ENCODE data around the gene RUFY3. TPM values are rescaled to one million over a fixed set of nuclear protein-coding genes. Genes with fewer than 3 reads are reported as not detected.
A peak's percentile ranks its signal among the peaks of the same experiment; 100 is the strongest.

The RUFY3 gene
- total and polyA plus RNA-seq, 4 experiments from 2014 or later: 3.3 to 36.2 (median 22.7) TPM

- Histone ChIP-seq H3K27me3 (ENCODE audit: insufficient read depth, low read length) (no peaks in the 10 kb centered on the region), H3K4me1 (ENCODE audit: insufficient read depth, low read length) (peaks cover 25% of the 10 kb centered on the region), H3K27ac (ENCODE audit: low read depth, low read length) (no peak overlapping the region), H3K36me3 (ENCODE audit: insufficient read depth, low read length) (no peaks in the 10 kb centered on the region), H3K9me3 (ENCODE audit: control insufficient read depth in 1 of 2, low read length in 2 of 2) (no peaks in the 10 kb centered on the region), H3K4me3 (ENCODE audit: low read length in 2 of 2) (no peak overlapping the region)
- peaks cover 10 to 31% (median 19%) of the 10 kb centered on the region in 4 donors for H3K4me1 Mint-ChIP-seq
- peaks cover 0 to 11% of the 10 kb centered on the region in 2 donors for H3K36me3 Mint-ChIP-seq
- intact Hi-C loops (cut with micrococcal nuclease): no loop called here
- no peaks in the 10 kb centered on the region for H3K9me3 Mint-ChIP-seq
- CTCF ChIA-PET (ENCODE audit: partially characterized antibody): interaction anchor here (1.0 kb wide), 1 partner anchor 61 kb away, joined by 4 read pairs; the partner anchor contains the start of gene MOB1B
- no peaks in the 10 kb centered on the region for H3K27me3 Mint-ChIP-seq
- no peak overlapping the region for H3K4me3 Mint-ChIP-seq
- DNase-seq: no peak
- POLR2A ChIA-PET (ENCODE audit: partially characterized antibody): interaction anchor here (4.1 kb wide), 1 partner anchor 106 kb away, joined by 65 read pairs; no protein-coding TSS in a partner anchor
- peak overlapping the region in 4 of 7 donors; percentile 4 to 95 (median 63) for H3K27ac Mint-ChIP-seq
Measured at GRCh38 chr4:70841211-70841610, 119.4 kb downstream of the RUFY3 start.

- Histone ChIP-seq H3K27me3 (ENCODE audit: insufficient read depth, low read length) (no peaks in the 10 kb centered on the region), H3K9me3 (ENCODE audit: control insufficient read depth in 1 of 2, low read length in 2 of 2) (no peaks in the 10 kb centered on the region), H3K4me1 (ENCODE audit: insufficient read depth, low read length) (peaks cover 17% of the 10 kb centered on the region), H3K27ac (ENCODE audit: low read depth, low read length) (no peak overlapping the region), H3K4me3 (ENCODE audit: low read length in 2 of 2) (no peak overlapping the region), H3K36me3 (ENCODE audit: insufficient read depth, low read length) (no peaks in the 10 kb centered on the region)
- peaks cover 5 to 24% (median 12%) of the 10 kb centered on the region in 4 donors for H3K4me1 Mint-ChIP-seq
- DNase-seq: no peak
- peaks cover 0 to 8% of the 10 kb centered on the region in 2 donors for H3K36me3 Mint-ChIP-seq
- no peak overlapping the region for H3K4me3 Mint-ChIP-seq
- CTCF ChIA-PET (ENCODE audit: partially characterized antibody): interaction anchor here (1.0 kb wide), 1 partner anchor 60 kb away, joined by 4 read pairs; the partner anchor contains the start of gene MOB1B
- intact Hi-C loops (cut with micrococcal nuclease): no loop called here
- POLR2A ChIA-PET (ENCODE audit: partially characterized antibody): interaction anchor here (4.1 kb wide), 1 partner anchor 106 kb away, joined by 65 read pairs; no protein-coding TSS in a partner anchor
- no peaks in the 10 kb centered on the region for H3K27me3 Mint-ChIP-seq
- H3K27ac Mint-ChIP-seq: peak overlapping the region in 1 of 7 donors; percentile 95
- no peaks in the 10 kb centered on the region for H3K9me3 Mint-ChIP-seq
Measured at GRCh38 chr4:70841951-70842350, 120.2 kb downstream of the RUFY3 start.

GRCh38 chr4:70842761-70843435 lies 121.1 kb downstream of the RUFY3 start:
- Histone ChIP-seq H3K4me3 (ENCODE audit: low read length in 2 of 2) (no peak overlapping the region), H3K27me3 (ENCODE audit: insufficient read depth, low read length) (no peaks in the 10 kb centered on the region), H3K9me3 (ENCODE audit: control insufficient read depth in 1 of 2, low read length in 2 of 2) (no peaks in the 10 kb centered on the region), H3K27ac (ENCODE audit: low read depth, low read length) (no peak overlapping the region), H3K4me1 (ENCODE audit: insufficient read depth, low read length) (peaks cover 8% of the 10 kb centered on the region), H3K36me3 (ENCODE audit: insufficient read depth, low read length) (no peaks in the 10 kb centered on the region)
- no peak for DNase-seq
- intact Hi-C loops (cut with micrococcal nuclease): no loop called here
- Mint-ChIP-seq H3K4me1 (peaks cover 4 to 19% (median 8%) of the 10 kb centered on the region in 4 donors), H3K36me3 (peaks cover 0 to 8% of the 10 kb centered on the region in 2 donors), H3K27ac (peak overlapping the region in 2 of 7 donors; percentile 36 to 95), H3K9me3 (no peaks in the 10 kb centered on the region), H3K4me3 (no peak overlapping the region), H3K27me3 (no peaks in the 10 kb centered on the region)
- ChIA-PET CTCF (ENCODE audit: partially characterized antibody) (interaction anchor here (1.4 kb wide), 1 partner anchor 59 kb away, joined by 4 read pairs; the partner anchor contains the start of gene MOB1B), POLR2A (ENCODE audit: partially characterized antibody) (interaction anchor here (0.9 kb wide), 1 partner anchor 59 kb away, joined by 4 read pairs; the partner anchor contains the start of gene MOB1B)

GRCh38 chr4:70844180-70844579 lies 122.4 kb downstream of the RUFY3 start:
- H3K36me3 Mint-ChIP-seq: no peaks in the 10 kb centered on the region
- intact Hi-C loops (cut with micrococcal nuclease): no loop called here
- CTCF ChIA-PET (ENCODE audit: partially characterized antibody): no interaction called here

GRCh38 chr4:70849291-70849690 lies 127.5 kb downstream of the RUFY3 start:
- H3K4me3 ChIP-seq (ENCODE audit: low read length in 2 of 2): no peak overlapping the region
- Mint-ChIP-seq H3K36me3 (no peaks in the 10 kb centered on the region), H3K9me3 (peaks cover 0 to 1% (median 0%) of the 10 kb centered on the region in 8 donors), H3K27me3 (no peaks in the 10 kb centered on the region), H3K4me3 (no peak overlapping the region), H3K4me1 (no peaks in the 10 kb centered on the region), H3K27ac (no peak overlapping the region)
- DNase-seq: no peak
- H3K9me3 ChIP-seq (ENCODE audit: control insufficient read depth in 1 of 2, low read length in 2 of 2): no peaks in the 10 kb centered on the region
- H3K36me3 ChIP-seq (ENCODE audit: insufficient read depth, low read length): no peaks in the 10 kb centered on the region
- H3K27ac ChIP-seq (ENCODE audit: low read depth, low read length): no peak overlapping the region
- no peaks in the 10 kb centered on the region for H3K27me3 ChIP-seq (ENCODE audit: insufficient read depth, low read length)
- POLR2A ChIA-PET (ENCODE audit: partially characterized antibody): interaction anchor here (1.1 kb wide), 1 partner anchor 11 kb away, joined by 4 read pairs; no protein-coding TSS in a partner anchor
- CTCF ChIA-PET (ENCODE audit: partially characterized antibody): no interaction called here
- H3K4me1 ChIP-seq (ENCODE audit: insufficient read depth, low read length): no peaks in the 10 kb centered on the region
- intact Hi-C loops (cut with micrococcal nuclease): no loop called here

More at GRCh38 chr4:70844180-70844579, 122.4 kb downstream of the RUFY3 start:
- no peak for DNase-seq
- H3K9me3 ChIP-seq (ENCODE audit: control insufficient read depth in 1 of 2, low read length in 2 of 2): no peaks in the 10 kb centered on the region
- no peaks in the 10 kb centered on the region for H3K4me1 ChIP-seq (ENCODE audit: insufficient read depth, low read length)
- Mint-ChIP-seq H3K27ac (peak overlapping the region in 1 of 7 donors; percentile 75), H3K9me3 (no peaks in the 10 kb centered on the region), H3K4me1 (peaks cover 0 to 6% (median 3%) of the 10 kb centered on the region in 4 donors), H3K27me3 (no peaks in the 10 kb centered on the region), H3K4me3 (peak overlapping the region in 1 of 8 donors; percentile 45)
- no peak overlapping the region for H3K4me3 ChIP-seq (ENCODE audit: low read length in 2 of 2)
- POLR2A ChIA-PET (ENCODE audit: partially characterized antibody): interaction anchor here (0.7 kb wide), 1 partner anchor 1666 kb away, joined by 3 read pairs; no protein-coding TSS in a partner anchor
- H3K36me3 ChIP-seq (ENCODE audit: insufficient read depth, low read length): no peaks in the 10 kb centered on the region
- no peak overlapping the region for H3K27ac ChIP-seq (ENCODE audit: low read depth, low read length)
- H3K27me3 ChIP-seq (ENCODE audit: insufficient read depth, low read length): no peaks in the 10 kb centered on the region

GRCh38 chr4:70855464-70855863 lies 133.7 kb downstream of the RUFY3 start:
- no peak overlapping the region for H3K4me3 Mint-ChIP-seq
- H3K27ac Mint-ChIP-seq: no peak overlapping the region
- POLR2A ChIA-PET (ENCODE audit: partially characterized antibody): no interaction called here
- peaks cover 0 to 4% of the 10 kb centered on the region in 2 donors for H3K36me3 Mint-ChIP-seq
- DNase-seq: no peak
- H3K9me3 Mint-ChIP-seq: peaks cover 0 to 1% (median 0%) of the 10 kb centered on the region in 8 donors
- Histone ChIP-seq H3K4me1 (ENCODE audit: insufficient read depth, low read length) (no peaks in the 10 kb centered on the region), H3K27me3 (ENCODE audit: insufficient read depth, low read length) (no peaks in the 10 kb centered on the region), H3K9me3 (ENCODE audit: control insufficient read depth in 1 of 2, low read length in 2 of 2) (no peaks in the 10 kb centered on the region), H3K4me3 (ENCODE audit: low read length in 2 of 2) (no peak overlapping the region), H3K27ac (ENCODE audit: low read depth, low read length) (no peak overlapping the region), H3K36me3 (ENCODE audit: insufficient read depth, low read length) (no peaks in the 10 kb centered on the region)
- H3K4me1 Mint-ChIP-seq: no peaks in the 10 kb centered on the region
- no peaks in the 10 kb centered on the region for H3K27me3 Mint-ChIP-seq
- CTCF ChIA-PET (ENCODE audit: partially characterized antibody): no interaction called here
- intact Hi-C loops (cut with micrococcal nuclease): no loop called here
